ENCODE results near the gene PIK3C2G.

PIK3C2G gene

GRCh38 chr12:18415227-18415626 lies 153.9 kb downstream of the PIK3C2G start:
- TF ChIP-seq CTCF (IDR thresholded peaks at IDR 0.05; ENCODE audit: borderline replicate concordance, extremely low read depth, low read length, poor library complexity, severe bottlenecking) (no peak), EZH2 (IDR thresholded peaks at IDR 0.05; ENCODE audit: borderline replicate concordance, low read depth, low read length, severe bottlenecking) (no peak)
- Histone ChIP-seq H3K27me3 (ENCODE audit: insufficient read depth, low read length, poor library complexity) (no peaks in the 10 kb centered on the region), H3K79me2 (ENCODE audit: insufficient read depth, low read length) (no peaks in the 10 kb centered on the region), H4K20me1 (ENCODE audit: insufficient read depth, low read length) (no peaks in the 10 kb centered on the region), H3K27ac (ENCODE audit: low read length) (no peak overlapping the region), H3K9me3 (ENCODE audit: insufficient read depth, low read length, severe bottlenecking) (no peaks in the 10 kb centered on the region), H3K4me1 (ENCODE audit: insufficient read depth, low read length) (no peaks in the 10 kb centered on the region), H3K36me3 (ENCODE audit: insufficient read depth, low read length) (no peaks in the 10 kb centered on the region), H2AFZ (ENCODE audit: low read depth, low read length) (no peak overlapping the region), H3K4me3 (ENCODE audit: low read depth in 1 of 2, low read length in 2 of 2) (no peak overlapping the region), H3K9ac (ENCODE audit: low read depth, low read length) (no peak overlapping the region), H3K4me2 (ENCODE audit: insufficient read depth, low read length) (no peak overlapping the region)
- ATAC-seq (ENCODE audit: insufficient read depth, low read depth) (no peak), DNase-seq (no peak)

GRCh38 chr12:18416412-18416811 lies 155.1 kb downstream of the PIK3C2G start:
- Histone ChIP-seq H3K4me1 (ENCODE audit: insufficient read depth, low read length) (no peaks in the 10 kb centered on the region), H3K9ac (ENCODE audit: low read depth, low read length) (no peak overlapping the region), H3K79me2 (ENCODE audit: insufficient read depth, low read length) (no peaks in the 10 kb centered on the region), H3K4me3 (ENCODE audit: low read depth in 1 of 2, low read length in 2 of 2) (no peak overlapping the region), H3K36me3 (ENCODE audit: insufficient read depth, low read length) (no peaks in the 10 kb centered on the region), H3K9me3 (ENCODE audit: insufficient read depth, low read length, severe bottlenecking) (no peaks in the 10 kb centered on the region), H2AFZ (ENCODE audit: low read depth, low read length) (no peak overlapping the region), H3K27ac (ENCODE audit: low read length) (no peak overlapping the region), H4K20me1 (ENCODE audit: insufficient read depth, low read length) (no peaks in the 10 kb centered on the region), H3K4me2 (ENCODE audit: insufficient read depth, low read length) (no peak overlapping the region), H3K27me3 (ENCODE audit: insufficient read depth, low read length, poor library complexity) (no peaks in the 10 kb centered on the region)
- DNase-seq: no peak
- TF ChIP-seq EZH2 (IDR thresholded peaks at IDR 0.05; ENCODE audit: borderline replicate concordance, low read depth, low read length, severe bottlenecking): no peak
- no peak for TF ChIP-seq CTCF (IDR thresholded peaks at IDR 0.05; ENCODE audit: borderline replicate concordance, extremely low read depth, low read length, poor library complexity, severe bottlenecking)
- ATAC-seq (ENCODE audit: insufficient read depth, low read depth): no peak

GRCh38 chr12:18419311-18419710 lies 158.0 kb downstream of the PIK3C2G start:
- no peaks in the 10 kb centered on the region for H3K79me2 ChIP-seq (ENCODE audit: insufficient read depth, low read length)
- H3K9me3 ChIP-seq (ENCODE audit: insufficient read depth, low read length, severe bottlenecking): no peaks in the 10 kb centered on the region
- no peak overlapping the region for H3K9ac ChIP-seq (ENCODE audit: low read depth, low read length)
- H3K4me2 ChIP-seq (ENCODE audit: insufficient read depth, low read length): no peak overlapping the region
- H3K27ac ChIP-seq (ENCODE audit: low read length): no peak overlapping the region
- no peak for TF ChIP-seq EZH2 (IDR thresholded peaks at IDR 0.05; ENCODE audit: borderline replicate concordance, low read depth, low read length, severe bottlenecking)
- no peak for TF ChIP-seq CTCF (IDR thresholded peaks at IDR 0.05; ENCODE audit: borderline replicate concordance, extremely low read depth, low read length, poor library complexity, severe bottlenecking)
- no peaks in the 10 kb centered on the region for H3K36me3 ChIP-seq (ENCODE audit: insufficient read depth, low read length)
- ATAC-seq (ENCODE audit: insufficient read depth, low read depth): no peak
- H3K4me1 ChIP-seq (ENCODE audit: insufficient read depth, low read length): no peaks in the 10 kb centered on the region
- H4K20me1 ChIP-seq (ENCODE audit: insufficient read depth, low read length): no peaks in the 10 kb centered on the region
- H2AFZ ChIP-seq (ENCODE audit: low read depth, low read length): no peak overlapping the region
- DNase-seq: no peak
- H3K4me3 ChIP-seq (ENCODE audit: low read depth in 1 of 2, low read length in 2 of 2): no peak overlapping the region
- no peaks in the 10 kb centered on the region for H3K27me3 ChIP-seq (ENCODE audit: insufficient read depth, low read length, poor library complexity)

- H2AFZ ChIP-seq (ENCODE audit: low read depth, low read length): no peak overlapping the region
- TF ChIP-seq EZH2 (IDR thresholded peaks at IDR 0.05; ENCODE audit: borderline replicate concordance, low read depth, low read length, severe bottlenecking) (no peak), CTCF (IDR thresholded peaks at IDR 0.05; ENCODE audit: borderline replicate concordance, extremely low read depth, low read length, poor library complexity, severe bottlenecking) (no peak)
- no peak for ATAC-seq (ENCODE audit: insufficient read depth, low read depth)
These were observed 160.5 kb downstream of the PIK3C2G start for GRCh38 chr12:18421867-18422266.

More at GRCh38 chr12:18421867-18422266, 160.5 kb downstream of the PIK3C2G start:
- H4K20me1 ChIP-seq (ENCODE audit: insufficient read depth, low read length): no peaks in the 10 kb centered on the region
- no peaks in the 10 kb centered on the region for H3K79me2 ChIP-seq (ENCODE audit: insufficient read depth, low read length)
- no peak overlapping the region for H3K9ac ChIP-seq (ENCODE audit: low read depth, low read length)
- no peak for DNase-seq
- H3K9me3 ChIP-seq (ENCODE audit: insufficient read depth, low read length, severe bottlenecking): no peaks in the 10 kb centered on the region
- H3K36me3 ChIP-seq (ENCODE audit: insufficient read depth, low read length): no peaks in the 10 kb centered on the region
- no peaks in the 10 kb centered on the region for H3K27me3 ChIP-seq (ENCODE audit: insufficient read depth, low read length, poor library complexity)
- H3K4me1 ChIP-seq (ENCODE audit: insufficient read depth, low read length): no peaks in the 10 kb centered on the region
- no peak overlapping the region for H3K4me3 ChIP-seq (ENCODE audit: low read depth in 1 of 2, low read length in 2 of 2)
- no peak overlapping the region for H3K4me2 ChIP-seq (ENCODE audit: insufficient read depth, low read length)
- no peak overlapping the region for H3K27ac ChIP-seq (ENCODE audit: low read length)

Measured in DND-41 (cell line).